Nephron (organoid): ENCODE results near the gene ADGRG1.

ENCODE experiments used
- H3K27ac Mint-ChIP-seq, 3 experiments: 2 replicates each; pipeline ENCODE4 v1.8.0; 2020; ENCODE audit warnings: mixed read lengths in 3 of 3, mild to moderate bottlenecking in 2 of 3, moderate library complexity in 1 of 3
- H3K27me3 Mint-ChIP-seq: 2 replicates; pipeline ENCODE4 v1.8.0; 2021; ENCODE audit warnings: low read depth, mild to moderate bottlenecking, moderate library complexity, mixed read lengths
- H3K36me3 Mint-ChIP-seq: 2 replicates; pipeline ENCODE4 v1.8.0; 2020; ENCODE audit warnings: low read depth, mixed read lengths
- H3K4me1 Mint-ChIP-seq: 2 replicates; pipeline ENCODE4 v1.8.0; 2020; ENCODE audit warnings: mixed read lengths
- H3K4me3 Mint-ChIP-seq, 3 experiments: 2 replicates each; pipeline ENCODE4 v1.8.0; 2020; ENCODE audit warnings: mild to moderate bottlenecking in 3 of 3, mixed read lengths in 3 of 3, moderate library complexity in 2 of 3
- H3K9me3 Mint-ChIP-seq: 2 replicates; pipeline ENCODE4 v1.8.0; 2020; ENCODE audit warnings: mixed read lengths
- TF ChIP-seq, protein P1 (sequence below), 3 experiments: fragments of 200-600 bp; sonication (generic); IDR thresholded peaks; one replicate each; pipeline ENCODE4 v1.5.0; 2021; ENCODE audit warnings: antibody characterized with exemption in 3 of 3; ENCODE audit not compliant: unreplicated experiment in 3 of 3

Gene ADGRG1

DNA sequence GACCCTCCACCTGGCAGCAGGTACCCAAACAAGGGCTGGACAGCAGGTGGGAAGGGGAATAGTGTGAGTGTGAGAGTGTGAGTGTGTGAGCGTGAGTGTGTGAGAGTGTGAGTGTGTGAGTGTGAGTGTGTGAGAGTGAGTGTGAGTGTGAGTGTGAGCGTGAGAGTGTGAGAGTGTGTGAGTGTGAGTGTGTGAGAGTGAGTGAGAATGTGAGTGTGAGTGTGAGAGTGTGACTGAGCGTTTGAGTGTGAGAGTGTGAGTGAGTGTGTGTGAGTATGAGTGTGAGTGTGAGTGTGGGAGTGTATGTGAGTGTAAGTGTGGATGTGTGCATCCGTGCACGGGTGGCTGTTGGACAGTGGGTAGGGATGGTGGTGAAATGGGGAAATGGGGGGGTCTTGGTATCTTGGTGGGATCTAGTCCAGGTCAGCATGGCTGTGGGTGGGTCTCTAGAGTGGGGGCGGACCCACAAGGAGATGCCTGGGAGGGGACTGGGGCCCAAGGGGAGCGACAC, 408 bp downstream of the ADGRG1 start:
- Mint-ChIP-seq H3K27ac (peak overlapping the region in 2 of 3 experiments; percentile 53 to 64), H3K4me3 (peak overlapping the region; percentile 4 to 61 (median 26)), H3K9me3 (no peaks in the 10 kb centered on the region), H3K36me3 (no peaks in the 10 kb centered on the region), H3K27me3 (peaks cover 32% of the 10 kb centered on the region), H3K4me1 (peaks cover 56% of the 10 kb centered on the region)
- TF ChIP-seq, protein P1, sequence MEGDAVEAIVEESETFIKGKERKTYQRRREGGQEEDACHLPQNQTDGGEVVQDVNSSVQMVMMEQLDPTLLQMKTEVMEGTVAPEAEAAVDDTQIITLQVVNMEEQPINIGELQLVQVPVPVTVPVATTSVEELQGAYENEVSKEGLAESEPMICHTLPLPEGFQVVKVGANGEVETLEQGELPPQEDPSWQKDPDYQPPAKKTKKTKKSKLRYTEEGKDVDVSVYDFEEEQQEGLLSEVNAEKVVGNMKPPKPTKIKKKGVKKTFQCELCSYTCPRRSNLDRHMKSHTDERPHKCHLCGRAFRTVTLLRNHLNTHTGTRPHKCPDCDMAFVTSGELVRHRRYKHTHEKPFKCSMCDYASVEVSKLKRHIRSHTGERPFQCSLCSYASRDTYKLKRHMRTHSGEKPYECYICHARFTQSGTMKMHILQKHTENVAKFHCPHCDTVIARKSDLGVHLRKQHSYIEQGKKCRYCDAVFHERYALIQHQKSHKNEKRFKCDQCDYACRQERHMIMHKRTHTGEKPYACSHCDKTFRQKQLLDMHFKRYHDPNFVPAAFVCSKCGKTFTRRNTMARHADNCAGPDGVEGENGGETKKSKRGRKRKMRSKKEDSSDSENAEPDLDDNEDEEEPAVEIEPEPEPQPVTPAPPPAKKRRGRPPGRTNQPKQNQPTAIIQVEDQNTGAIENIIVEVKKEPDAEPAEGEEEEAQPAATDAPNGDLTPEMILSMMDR (IDR thresholded peaks at IDR 0.05; ENCODE audit: unreplicated experiment in 3 of 3), result no peak

DNA sequence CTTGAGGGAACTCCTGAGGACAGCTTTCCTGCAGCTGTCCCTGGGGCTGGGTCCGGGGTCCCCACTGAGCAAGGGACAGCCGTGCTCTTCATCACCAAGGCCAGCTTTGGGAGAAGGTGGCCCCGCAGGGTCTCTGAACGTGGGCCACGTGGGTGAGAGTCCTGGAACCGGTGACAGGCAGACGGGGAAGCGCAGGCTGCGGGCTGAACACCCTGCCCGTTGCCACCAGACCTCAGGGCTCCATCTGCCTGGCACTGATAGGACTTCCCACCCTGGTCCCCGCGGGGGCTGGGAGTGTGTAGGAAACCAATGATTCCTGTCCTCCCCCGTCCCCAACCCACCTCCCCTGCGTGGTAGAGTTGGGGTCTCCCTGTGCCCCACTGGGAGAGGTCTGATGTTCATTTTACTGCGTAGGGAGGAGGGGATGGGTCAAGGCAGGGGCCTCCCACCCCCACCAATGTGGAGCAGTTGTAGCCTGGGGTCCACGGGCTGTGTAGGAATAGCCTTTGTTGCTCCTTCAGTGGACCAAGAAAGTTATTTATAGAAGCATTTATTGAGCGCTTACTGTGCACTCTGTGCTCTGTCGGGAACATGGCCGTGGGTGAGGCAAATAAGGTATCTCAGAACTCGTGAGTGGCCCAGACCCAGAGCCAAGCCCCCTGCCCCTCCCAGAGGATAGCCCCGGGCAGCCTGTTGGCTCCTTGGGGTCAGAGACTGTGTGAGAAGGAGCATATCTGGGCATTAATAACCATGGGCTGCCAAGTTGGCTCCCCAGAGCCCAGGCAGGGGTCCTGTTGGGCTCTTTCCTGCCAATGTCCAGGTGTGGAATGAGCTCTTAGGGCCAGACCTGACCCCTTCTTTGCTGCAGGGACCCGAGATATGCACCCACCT, 1.3 kb downstream of the ADGRG1 start:
- Mint-ChIP-seq H3K27ac (peak overlapping the region in 1 of 3 experiments; percentile 54), H3K4me1 (peaks cover 47% of the 10 kb centered on the region), H3K36me3 (no peaks in the 10 kb centered on the region), H3K4me3 (no peak overlapping the region), H3K27me3 (peaks cover 30% of the 10 kb centered on the region), H3K9me3 (no peaks in the 10 kb centered on the region)
- TF ChIP-seq, protein P1 (IDR thresholded peaks at IDR 0.05; ENCODE audit: unreplicated experiment in 3 of 3), result no peak

DNA sequence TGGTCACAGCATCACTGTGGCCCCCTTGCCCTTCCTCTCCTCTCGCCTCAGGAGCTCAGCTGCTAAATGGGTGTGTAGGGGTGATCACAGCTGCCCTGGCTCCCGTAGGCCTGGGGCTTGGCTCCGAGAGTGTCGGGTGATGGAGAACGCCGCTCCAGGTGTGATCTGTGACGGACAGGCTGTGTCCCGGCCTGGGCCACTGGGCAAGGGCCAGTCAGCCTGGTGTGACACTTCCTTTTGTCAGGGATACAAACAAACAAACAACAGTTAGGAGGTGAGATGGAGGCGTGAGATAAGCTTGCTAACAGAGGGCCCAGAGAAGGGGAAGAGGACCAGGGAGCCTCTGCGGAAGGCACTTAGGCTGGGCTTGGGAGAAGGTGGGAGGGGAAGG, 2.0 kb downstream of the ADGRG1 start:
- TF ChIP-seq, protein P1 (IDR thresholded peaks at IDR 0.05; ENCODE audit: unreplicated experiment in 3 of 3), result no peak
- Mint-ChIP-seq H3K4me1 (peaks cover 41% of the 10 kb centered on the region), H3K9me3 (no peaks in the 10 kb centered on the region), H3K4me3 (no peak overlapping the region), H3K27me3 (peaks cover 27% of the 10 kb centered on the region), H3K36me3 (no peaks in the 10 kb centered on the region), H3K27ac (peak overlapping the region in 1 of 3 experiments; percentile 14)

DNA sequence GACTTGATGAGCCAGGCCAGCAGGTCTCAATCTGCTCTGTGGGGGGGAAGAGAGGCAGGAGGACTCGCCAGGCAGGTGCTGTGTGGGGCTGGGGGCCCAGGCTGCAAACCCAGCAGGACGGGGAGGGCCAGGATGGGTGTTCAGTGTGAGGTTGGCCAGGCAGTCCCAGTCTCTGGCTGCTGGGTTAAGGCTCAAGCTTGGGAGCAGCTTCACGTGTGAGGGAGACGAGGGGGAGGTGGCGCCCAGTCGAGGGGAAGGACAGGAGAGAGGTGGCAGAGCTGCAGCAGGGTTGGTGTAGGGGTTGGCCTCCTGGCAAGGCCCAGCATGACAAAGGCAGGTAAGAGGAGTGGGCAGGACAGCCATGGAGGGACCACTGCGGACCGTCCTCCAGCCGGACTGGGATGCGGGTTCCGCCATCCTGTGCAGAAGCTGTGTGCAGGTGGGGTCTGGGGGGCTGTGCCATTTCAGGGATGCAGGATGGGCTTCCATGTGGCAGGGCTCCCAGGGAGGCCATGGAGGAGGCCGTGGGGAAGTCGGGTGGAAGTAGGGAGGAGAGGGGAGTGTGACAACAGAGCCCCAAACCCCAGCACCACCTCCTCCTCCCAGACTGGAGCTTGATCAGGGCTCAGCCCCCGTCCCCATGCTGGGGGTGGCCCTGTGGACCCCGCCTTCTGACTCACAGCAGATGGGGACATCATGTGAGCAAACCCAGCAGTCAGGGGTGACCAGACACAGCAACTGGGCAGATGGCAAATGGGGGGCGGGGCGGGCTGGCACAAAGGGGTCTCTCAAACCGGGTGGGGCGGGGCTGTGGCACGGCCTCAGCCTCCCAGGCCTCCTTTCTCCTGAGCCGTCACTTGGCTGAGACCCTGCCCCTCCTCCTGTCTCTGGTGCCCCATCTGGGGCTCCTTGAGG, 2.8 kb downstream of the ADGRG1 start:
- no peaks in the 10 kb centered on the region for H3K9me3 Mint-ChIP-seq
- peaks cover 35% of the 10 kb centered on the region for H3K4me1 Mint-ChIP-seq
- H3K4me3 Mint-ChIP-seq, result no peak overlapping the region
- H3K27me3 Mint-ChIP-seq, result peaks cover 20% of the 10 kb centered on the region
- H3K27ac Mint-ChIP-seq, result no peak overlapping the region
- no peaks in the 10 kb centered on the region for H3K36me3 Mint-ChIP-seq
- TF ChIP-seq, protein P1 (IDR thresholded peaks at IDR 0.05; ENCODE audit: unreplicated experiment in 3 of 3), result no peak

DNA sequence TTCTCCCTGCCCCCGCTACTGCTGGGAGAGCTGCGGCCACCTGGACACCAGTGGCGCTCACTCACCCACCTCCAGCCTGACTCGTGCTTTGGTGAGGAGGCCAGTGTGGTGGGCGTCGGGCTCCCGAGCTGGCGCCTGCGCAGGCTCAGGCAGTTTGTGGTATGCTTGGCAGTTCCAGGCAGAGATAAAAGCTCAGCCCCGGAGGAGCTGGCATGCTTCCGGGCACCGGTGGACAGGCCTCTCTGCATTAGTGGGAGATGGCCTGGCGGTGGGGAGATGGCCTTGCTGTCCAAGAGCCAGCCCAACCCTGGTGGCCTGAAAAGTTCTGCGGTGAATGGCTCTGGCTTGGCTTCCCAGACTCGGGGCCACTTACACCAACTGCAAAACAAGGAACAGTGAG, 4.1 kb downstream of the ADGRG1 start:
- no peaks in the 10 kb centered on the region for H3K9me3 Mint-ChIP-seq

More for the DNA sequence above, 4.1 kb downstream of the ADGRG1 start:
- Mint-ChIP-seq H3K27ac (no peak overlapping the region), H3K4me3 (no peak overlapping the region), H3K27me3 (peaks cover 16% of the 10 kb centered on the region), H3K36me3 (no peaks in the 10 kb centered on the region), H3K4me1 (peaks cover 38% of the 10 kb centered on the region)
- TF ChIP-seq, protein P1 (IDR thresholded peaks at IDR 0.05; ENCODE audit: unreplicated experiment in 3 of 3), result no peak
